ENCODE data around the gene ATP5PD.

ATP5PD gene

GRCh38 chr17:75032720-75033280 is 14.0 kb downstream of the ATP5PD start (continued):
- TF ChIP-seq KLF9 (tag by site-specific recombination; IDR thresholded peaks at IDR 0.05; ENCODE audit: low read depth) (no peak), ZNF776 (tag by site-specific recombination; IDR thresholded peaks at IDR 0.05; ENCODE audit: borderline replicate concordance) (no peak), ZBTB6 (tag by site-specific recombination; IDR thresholded peaks at IDR 0.05) (0 out of 2 replicates have a peak, but pooled peaks have one; percentile 3), ZNF664 (tag by site-specific recombination; IDR thresholded peaks at IDR 0.05) (peak; percentile 15; the same call in 1 of the 2 replicates), ZNF121 (tag by site-specific recombination; IDR thresholded peaks at IDR 0.05) (peak; percentile 96), ZNF391 (tag by site-specific recombination; IDR thresholded peaks at IDR 0.05; ENCODE audit: borderline replicate concordance, low read depth) (peak; percentile 60; the same call in 1 of the 2 replicates), PRDM10 (tag by site-specific recombination; IDR thresholded peaks at IDR 0.05) (peak; percentile 37)

DNA sequence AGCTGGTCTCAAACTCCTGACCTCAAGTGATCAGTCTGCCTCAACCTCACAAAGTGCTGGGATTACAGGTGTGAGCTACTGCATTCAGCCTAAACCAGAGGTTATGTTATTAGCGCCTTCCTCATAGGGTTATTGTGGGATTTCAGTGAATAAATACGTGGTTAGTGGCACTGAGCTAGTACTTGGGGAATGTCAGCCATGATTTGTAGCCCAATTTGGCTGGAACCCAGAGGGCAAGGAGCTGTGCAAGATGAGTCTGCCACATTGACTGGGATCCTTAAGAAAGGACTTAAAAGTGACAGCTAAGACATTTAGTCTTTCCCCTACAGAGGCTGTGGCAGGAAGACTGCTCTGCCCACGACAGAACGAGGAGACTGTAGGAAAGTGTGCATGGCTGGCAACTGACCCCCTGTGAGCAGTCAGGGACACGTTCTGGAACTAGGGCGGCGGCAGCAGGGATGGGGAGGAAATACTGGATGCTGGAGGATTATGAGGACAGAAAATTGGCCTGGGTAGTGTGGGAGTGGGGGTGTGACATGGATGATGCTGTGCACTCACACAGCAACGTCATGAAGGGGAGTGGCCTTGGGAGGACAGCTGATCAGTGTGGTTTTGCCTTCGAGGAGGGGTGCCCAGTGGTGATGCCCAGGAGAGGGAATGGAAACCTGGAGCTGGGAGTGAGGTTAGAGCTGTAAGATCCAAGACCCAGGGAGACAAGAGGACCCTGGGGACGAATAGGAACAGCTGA is 14.6 kb downstream of the ATP5PD start:
- POLR2A ChIA-PET: interaction anchor here (0.9 to 1.7 kb wide), 2 partner anchors 19 to 23 kb away, joined by 3 to 10 read pairs; partner anchors contain the start of gene MRPL58
- Histone ChIP-seq H3K4me1 (ENCODE audit: control insufficient read depth, insufficient read depth, low read length) (peaks cover 19% of the 10 kb centered on the region), H3K27ac (ENCODE audit: extremely low read depth, low read depth, low read length) (no peak overlapping the region), H3K4me3 (ENCODE audit: low read depth, low read length) (no peak overlapping the region), H3K36me3 (ENCODE audit: control insufficient read depth in 2 of 2, insufficient read depth in 1 of 2, low read length in 2 of 2) (no peaks in the 10 kb centered on the region), H3K9me3 (ENCODE audit: control insufficient read depth, insufficient read depth, low read depth, low read length) (no peaks in the 10 kb centered on the region)
- CTCF ChIA-PET: interaction anchor here (0.6 to 2.2 kb wide), 6 partner anchors 8 to 75 kb away, joined by 3 to 11 read pairs (median 5); partner anchors contain the start of gene MRPL58
- TF ChIP-seq ZNF670 (tag by site-specific recombination; IDR thresholded peaks at IDR 0.05; ENCODE audit: low read depth) (no peak), ZNF175 (tag by site-specific recombination; IDR thresholded peaks at IDR 0.05) (no peak), ZBTB17 (tag by site-specific recombination; IDR thresholded peaks at IDR 0.05) (peak; percentile 88), ZNF341 (tag by site-specific recombination; IDR thresholded peaks at IDR 0.05; ENCODE audit: low read depth) (peak; percentile 77), ZNF639 (tag by site-specific recombination; IDR thresholded peaks at IDR 0.05) (no peak), ZNF76 (tag by site-specific recombination; IDR thresholded peaks at IDR 0.05; ENCODE audit: borderline replicate concordance, low read depth) (peak; percentile 55; the same call in 1 of the 2 replicates), ZNF214 (tag by site-specific recombination; IDR thresholded peaks at IDR 0.05; ENCODE audit: borderline replicate concordance) (no peak), ZXDB (tag by site-specific recombination; IDR thresholded peaks at IDR 0.05) (no peak), ZNF530 (tag by site-specific recombination; IDR thresholded peaks at IDR 0.05; ENCODE audit: low read depth) (no peak), KLF10 (tag by site-specific recombination; IDR thresholded peaks at IDR 0.05) (peak; percentile 89), RBAK (tag by site-specific recombination; IDR thresholded peaks at IDR 0.05) (no peak), ZNF792 (tag by site-specific recombination; IDR thresholded peaks at IDR 0.05) (no peak), ZNF600 (tag by site-specific recombination; IDR thresholded peaks at IDR 0.05) (peak; percentile 100), ZNF138 (tag by site-specific recombination; IDR thresholded peaks at IDR 0.05; ENCODE audit: borderline replicate concordance) (no peak), ZNF335 (tag by site-specific recombination; conservative IDR thresholded peaks at IDR 0.05) (peak; percentile 78), FEZF1 (tag by site-specific recombination; IDR thresholded peaks at IDR 0.05) (no peak), ZNF2 (tag by site-specific recombination; IDR thresholded peaks at IDR 0.05) (0 out of 2 replicates have a peak, but pooled peaks have one; percentile 19), PRDM10 (tag by site-specific recombination; IDR thresholded peaks at IDR 0.05) (peak; percentile 97)
- TF ChIP-seq, protein P1, sequence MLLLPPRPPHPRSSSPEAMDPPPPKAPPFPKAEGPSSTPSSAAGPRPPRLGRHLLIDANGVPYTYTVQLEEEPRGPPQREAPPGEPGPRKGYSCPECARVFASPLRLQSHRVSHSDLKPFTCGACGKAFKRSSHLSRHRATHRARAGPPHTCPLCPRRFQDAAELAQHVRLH (tag by site-specific recombination; IDR thresholded peaks at IDR 0.05): 0 out of 2 replicates have a peak, but pooled peaks have one; percentile 52
